ENCODE measurements around the gene SERPINA9.
"Not testable (repeated sequence)": the region's sequence is repeated elsewhere in the genome, so short reads cannot be mapped to it uniquely, and the experiment has no call there.

SERPINA9 gene

DNA sequence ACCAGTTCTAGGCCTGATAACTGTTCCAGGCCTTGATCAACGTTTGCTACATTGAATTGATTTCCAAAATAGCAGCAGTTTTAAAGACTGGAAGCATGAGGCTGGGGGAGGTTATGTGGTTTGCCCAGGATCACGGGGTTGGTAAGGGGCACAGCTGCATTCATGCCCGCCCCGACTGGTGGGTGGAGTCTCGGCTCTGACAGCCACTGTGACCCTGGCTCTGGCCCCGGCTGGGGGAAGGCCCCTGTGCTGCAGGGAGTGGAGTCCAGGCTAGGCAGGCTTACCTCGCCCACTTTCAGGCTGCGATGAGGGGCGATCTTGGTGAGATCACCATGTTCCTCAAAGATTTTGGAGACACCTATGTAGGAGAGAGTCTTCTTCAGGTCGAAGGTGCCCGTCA lies 13.3 kb upstream of the SERPINA9 start:
- no peak for DNase-seq (ENCODE audit: low read depth in 2 of 2, low spot score in 1 of 2)

DNA sequence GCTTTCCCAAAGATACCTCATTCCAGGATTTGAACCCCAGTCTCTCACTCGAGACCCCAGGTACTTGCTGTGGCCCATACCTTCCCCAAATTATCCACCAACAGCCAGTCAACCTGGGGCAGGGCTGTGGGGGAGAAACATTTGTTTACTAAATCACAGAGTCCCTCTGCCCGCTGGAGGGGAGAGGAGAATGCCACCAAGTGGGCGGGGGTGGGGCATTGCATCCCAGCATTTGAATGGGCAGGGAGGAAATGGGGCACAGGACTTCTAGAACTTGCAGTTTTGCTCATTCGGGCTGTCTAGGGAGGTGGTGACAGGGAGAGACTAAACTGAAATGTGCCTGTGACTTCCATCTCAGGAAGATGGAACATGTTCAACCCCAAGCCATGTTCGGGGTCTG lies 10.9 kb upstream of the SERPINA9 start:
- DNase-seq (ENCODE audit: low read depth in 2 of 2, low spot score in 1 of 2) = no peak

DNA sequence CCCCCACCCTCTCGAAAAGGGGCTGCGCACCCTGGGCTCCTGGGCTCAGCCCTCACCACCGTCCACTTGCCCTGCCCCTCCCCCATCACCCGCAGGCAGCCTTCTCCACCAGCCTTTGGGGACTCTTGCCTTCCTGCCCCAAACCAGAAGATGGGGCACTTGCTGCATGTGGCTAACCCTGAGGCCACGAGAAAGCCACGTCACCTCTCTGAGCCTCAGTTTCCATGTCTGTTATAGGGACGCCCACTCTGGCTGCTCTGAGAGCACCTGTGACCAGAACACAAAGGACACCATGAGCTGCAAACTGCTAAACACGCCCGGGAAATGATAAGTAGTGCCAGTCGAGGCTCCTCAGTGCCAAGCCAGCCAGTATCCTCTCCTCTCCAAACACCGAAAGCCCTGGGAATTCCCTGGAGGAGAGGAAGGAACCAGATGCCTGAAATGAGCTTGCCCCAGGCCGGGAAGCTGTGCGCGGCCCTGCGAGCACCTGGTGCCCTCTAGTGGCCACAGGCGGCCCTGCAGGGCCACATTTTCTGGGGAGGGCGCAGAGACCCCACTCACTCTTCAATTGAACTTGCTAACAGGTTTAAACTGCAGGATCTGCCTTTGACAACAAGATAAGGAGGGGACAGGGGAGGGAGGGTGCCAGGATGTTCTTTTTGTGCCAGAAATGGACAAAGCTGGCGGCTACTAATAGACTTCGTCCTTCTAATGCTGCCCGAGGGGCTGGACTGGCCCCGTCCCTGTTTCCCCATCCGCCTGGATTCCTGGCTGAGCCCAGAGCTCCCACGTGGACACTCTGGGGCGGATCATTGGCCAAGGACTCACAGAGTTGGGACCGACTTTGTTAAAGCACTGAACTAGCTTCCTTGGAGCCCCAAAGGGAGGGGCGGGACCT lies 10.2 kb upstream of the SERPINA9 start:
- DNase-seq (ENCODE audit: low read depth in 2 of 2, low spot score in 1 of 2) = no peak

DNA sequence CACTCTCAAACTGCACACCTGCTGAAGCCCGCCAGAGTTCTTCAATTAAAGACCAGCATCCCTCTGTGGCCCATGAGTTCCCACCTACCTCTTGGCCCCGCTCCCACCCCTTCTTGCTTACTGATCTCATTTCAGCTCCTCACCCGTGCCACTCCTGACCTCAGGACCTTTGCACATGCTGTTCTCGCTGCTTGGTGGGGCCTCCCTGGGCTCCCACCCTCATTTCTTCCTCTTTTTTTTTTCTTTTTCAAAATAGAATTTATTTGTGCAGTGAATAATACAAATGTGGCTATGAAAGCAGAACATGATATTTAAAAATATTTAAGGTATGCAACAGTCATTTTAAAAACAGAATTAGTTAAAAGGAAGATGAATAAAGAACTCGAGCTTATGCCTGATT lies 8.5 kb upstream of the SERPINA9 start:
- no peak for DNase-seq (ENCODE audit: low read depth in 2 of 2, low spot score in 1 of 2)

DNA sequence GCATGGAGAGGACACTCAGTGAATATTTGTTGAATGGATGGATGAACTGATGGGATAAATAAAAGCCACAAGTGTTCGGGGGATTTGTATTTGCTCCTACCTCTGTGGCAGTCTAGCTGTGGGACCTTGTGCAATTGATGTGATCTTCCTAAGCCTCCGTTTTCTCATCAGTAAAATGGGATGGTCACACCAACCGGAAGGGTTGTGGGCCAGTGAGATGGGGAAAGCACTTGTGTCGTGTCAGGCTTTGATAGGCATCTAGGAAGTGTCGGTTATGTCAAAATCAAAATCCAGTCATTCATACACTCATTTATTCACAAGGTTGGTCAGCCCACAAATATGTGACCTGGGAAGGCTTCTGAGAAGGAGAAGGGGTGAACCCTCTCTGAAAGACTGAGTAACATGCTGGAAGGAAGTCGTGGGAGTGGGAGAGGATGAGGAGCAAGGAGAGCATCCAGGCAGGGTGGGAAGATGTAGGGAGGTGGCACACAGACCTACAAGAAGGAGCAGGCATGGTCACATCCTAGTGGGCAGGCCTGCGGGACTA lies 7.8 kb upstream of the SERPINA9 start:
- no peak for DNase-seq (ENCODE audit: low read depth in 2 of 2, low spot score in 1 of 2)

DNA sequence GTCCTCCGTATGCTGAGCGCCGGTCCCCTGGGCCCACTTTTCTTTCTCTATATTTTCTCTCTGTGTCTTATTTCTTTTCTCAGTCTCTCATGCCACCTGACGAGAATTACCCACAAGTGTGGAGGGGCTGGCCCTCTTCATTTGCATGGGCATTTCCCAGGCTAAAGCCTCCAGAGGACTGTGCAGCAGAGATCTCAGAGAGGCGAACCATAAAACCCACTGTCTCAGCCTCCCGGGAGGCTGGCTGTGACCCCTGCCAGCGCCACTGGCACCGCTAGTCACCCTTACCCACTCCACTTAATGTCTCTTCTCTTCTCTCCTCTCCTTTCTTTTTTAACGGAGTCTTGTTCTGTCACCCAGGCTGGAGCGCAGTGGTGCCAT lies 7.1 kb upstream of the SERPINA9 start:
- no peak for DNase-seq (ENCODE audit: low read depth in 2 of 2, low spot score in 1 of 2)

DNA sequence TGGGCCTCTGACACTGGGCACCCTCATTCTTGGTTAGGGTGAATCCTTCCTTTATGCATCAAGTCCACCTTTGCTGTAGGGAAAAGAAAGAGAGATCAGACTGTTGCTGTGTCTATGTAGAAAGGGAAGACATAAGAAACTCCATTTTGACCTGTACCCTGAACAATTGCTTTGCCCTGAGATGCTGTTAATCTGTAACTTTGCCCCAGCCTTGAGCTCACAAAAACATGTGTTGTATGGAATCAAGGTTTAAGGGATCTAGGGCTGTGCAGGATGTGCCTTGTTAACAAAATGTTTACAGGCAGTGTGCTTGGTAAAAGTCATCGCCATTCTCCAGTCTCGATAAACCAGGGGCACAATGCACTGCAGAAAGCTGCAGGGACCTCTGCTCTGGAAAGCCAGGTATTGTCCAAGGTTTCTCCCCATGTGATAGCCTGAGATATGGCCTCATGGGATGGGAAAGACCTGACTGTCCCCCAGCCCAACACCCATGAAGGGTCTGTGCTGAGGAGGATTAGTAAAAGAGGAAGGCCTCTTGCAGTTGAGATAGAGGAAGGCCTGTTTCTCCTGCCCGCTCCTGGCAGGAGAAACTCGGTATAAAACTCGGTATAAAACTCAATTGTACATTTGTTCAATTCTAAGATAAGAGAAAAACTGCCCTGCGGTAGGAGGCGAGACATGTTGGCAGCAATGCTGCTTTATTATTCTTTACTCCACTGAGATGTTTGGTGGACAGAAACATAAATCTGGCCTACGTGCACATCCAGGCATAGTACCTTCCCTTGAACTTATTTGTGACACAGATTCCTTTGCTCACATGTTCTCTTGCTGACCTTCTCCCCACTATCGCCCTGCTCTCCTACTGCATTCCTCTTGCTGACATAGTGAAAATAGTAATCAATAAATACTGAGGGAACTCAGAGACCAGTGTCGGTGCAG lies 6.4 kb upstream of the SERPINA9 start:
- DNase-seq (ENCODE audit: low read depth in 2 of 2, low spot score in 1 of 2) = not testable (repeated sequence)

DNA sequence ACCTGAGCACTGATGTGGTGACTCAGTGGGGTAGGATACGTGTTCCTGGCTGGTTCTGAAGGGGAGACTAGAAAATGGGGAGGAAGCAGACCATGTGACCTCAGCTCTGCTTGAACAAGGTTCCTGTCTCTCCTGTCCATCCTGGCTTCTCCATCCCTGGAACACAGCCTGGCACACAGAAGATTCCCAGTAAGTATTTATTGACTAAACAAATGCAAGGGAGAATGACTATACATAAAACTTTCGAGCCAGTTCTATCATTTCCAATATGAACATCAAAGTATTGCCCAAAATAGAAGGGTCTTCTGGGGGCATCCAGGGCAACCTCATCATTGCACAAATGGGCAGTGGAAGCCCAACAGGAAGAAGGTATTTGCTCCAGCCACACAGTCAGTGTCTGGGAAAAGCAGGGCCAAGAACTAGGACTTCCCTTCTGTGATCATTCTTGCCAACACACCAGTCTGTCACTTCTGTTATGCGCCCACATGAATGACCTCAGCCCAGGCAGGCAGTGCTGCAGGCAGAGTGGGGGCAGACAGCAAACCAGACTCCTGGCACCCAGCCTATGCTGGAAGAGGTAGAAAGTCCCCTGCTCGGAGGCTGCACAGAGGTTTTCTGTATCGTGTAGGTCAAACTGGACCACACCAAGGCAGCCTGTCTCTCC lies 5.6 kb upstream of the SERPINA9 start:
- no peak for DNase-seq (ENCODE audit: low read depth in 2 of 2, low spot score in 1 of 2)

DNA sequence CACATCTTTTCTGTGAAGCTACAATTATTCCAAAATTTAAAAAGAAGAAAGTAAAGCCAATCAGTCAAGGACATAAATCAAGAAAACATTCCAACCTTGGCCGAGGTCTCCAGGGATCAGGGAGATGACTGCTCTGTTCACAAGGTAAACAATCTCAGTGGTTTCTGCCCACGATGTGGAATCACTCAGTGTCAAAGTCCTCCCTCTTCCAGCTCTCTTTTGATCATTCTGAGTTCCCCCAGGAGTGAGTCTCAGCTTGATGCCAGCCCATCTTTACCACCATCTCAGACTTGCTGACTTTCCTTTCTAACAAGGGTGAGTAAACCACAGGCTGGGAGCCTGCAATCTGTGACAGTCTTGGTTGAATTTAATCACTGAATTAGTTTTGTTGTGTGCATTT lies 4.8 kb upstream of the SERPINA9 start:
- no peak for DNase-seq (ENCODE audit: low read depth in 2 of 2, low spot score in 1 of 2)

DNA sequence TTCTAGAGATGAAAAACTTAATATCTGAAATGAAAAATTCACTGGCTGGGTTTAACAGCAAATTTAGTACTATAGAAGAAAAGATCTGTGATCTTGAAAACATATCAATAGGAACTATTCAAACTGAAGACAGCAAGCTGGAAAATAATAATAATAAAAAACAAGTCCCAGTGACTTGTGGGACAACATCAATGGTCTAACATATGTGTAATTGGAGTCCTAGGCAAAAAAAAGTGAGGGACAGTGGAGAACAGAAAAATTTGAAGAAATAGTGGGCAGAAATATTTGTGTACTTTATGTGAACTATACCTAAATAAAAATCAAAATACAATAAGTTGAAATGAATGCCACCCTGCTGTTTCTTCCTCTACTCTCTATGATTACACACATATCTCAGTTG lies 2.4 kb upstream of the SERPINA9 start:
- no peak for DNase-seq (ENCODE audit: low read depth in 2 of 2, low spot score in 1 of 2)

DNA sequence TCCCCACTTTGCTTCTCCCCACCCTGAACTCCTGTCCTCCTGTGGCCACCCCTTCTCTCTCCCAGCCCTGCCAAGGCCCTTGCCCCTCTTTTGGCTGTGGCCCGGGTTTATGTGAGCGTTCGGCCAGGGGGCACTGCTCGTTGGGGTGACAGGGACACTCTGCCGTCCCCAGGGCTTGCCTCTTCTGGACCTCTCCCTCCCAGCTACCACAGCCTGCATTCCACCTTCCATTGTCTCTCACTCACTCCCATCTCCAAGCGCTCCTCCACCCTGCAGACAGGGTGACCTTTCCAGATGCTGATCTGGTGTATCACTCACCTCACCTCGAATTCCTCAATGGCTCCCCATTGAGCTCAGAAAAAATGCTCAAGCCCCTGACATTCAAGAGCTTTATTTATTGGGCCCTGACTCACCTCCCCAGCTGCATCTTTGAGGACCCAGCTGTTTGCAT lies 1.4 kb downstream of the SERPINA9 start:
- DNase-seq (ENCODE audit: low read depth in 2 of 2, low spot score in 1 of 2) = no peak

DNA sequence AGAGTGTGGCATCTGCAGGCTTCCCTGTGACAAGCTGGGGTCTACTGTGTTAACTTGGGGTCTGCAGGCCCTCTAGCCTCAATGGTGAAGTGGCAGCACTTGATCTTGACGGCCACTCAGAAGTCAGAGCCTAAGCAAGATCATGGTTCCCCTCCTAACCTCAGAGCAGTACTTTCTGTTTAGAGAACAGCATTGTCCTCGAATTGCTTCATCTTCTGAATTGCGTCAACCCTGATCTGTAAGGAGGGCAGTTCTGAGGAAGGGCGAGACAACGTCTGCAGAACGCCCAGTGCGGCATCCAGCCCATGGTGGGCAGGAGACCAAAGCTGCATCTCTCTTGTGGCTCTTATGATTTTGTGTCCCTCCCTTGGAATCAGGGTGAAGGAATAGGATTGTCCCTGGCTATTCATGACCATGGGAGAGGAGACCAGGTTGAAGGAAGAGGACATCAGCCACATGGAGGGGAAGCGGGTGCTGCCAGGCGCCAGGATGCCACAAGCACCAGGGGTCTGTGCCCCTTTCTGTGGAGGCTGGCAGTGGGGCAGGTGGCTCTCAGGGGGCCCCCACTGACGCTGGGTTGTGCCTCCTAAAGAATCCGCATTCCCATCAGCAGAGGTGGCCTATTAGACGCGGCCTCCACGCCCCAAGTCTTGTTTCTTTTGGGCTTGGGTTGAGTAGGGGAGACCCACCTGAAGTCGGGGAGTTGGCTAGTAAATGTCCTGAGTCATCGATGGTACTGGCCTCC lies 2.2 kb downstream of the SERPINA9 start:
- no peak for DNase-seq (ENCODE audit: low read depth in 2 of 2, low spot score in 1 of 2)

DNA sequence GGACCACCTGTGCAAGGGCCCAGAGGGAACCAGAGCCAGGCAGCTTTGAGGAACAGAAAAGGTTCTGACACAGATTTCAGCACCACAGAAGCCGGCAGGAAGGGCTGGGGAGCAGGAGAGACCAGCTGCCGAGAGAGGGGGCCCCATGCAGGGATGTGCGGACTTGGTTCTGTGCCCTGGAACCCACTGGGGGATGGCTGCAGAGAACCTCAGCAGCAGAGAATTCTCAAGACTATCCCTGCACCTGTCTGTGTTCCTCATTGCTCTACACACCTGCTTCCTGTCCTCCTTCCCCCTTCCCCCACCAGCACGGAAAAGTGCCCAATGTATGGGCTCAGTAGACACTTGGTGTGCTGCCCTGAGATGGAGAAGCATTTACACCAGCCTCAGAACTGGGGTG lies 3.2 kb downstream of the SERPINA9 start:
- no peak for DNase-seq (ENCODE audit: low read depth in 2 of 2, low spot score in 1 of 2)

DNA sequence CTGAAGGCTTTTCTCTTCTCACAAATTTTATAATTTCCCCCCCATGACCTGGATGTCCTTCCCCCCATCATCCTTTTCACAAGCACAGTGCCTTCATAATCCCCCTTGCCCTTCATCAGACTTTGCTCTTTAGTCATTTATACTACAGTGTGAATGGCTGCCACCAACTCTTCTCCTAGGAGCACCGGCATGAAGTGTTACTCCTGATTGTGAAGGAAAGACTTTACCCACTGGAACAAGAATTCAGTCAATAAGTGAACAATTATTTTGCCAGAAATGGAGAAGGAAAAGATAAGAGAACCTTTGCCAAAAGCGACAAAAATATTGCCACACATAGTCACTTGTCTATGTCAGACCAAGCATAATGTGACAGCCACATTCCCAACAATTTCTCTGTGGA lies 5.0 kb downstream of the SERPINA9 start:
- no peak for DNase-seq (ENCODE audit: low read depth in 2 of 2, low spot score in 1 of 2)

DNA sequence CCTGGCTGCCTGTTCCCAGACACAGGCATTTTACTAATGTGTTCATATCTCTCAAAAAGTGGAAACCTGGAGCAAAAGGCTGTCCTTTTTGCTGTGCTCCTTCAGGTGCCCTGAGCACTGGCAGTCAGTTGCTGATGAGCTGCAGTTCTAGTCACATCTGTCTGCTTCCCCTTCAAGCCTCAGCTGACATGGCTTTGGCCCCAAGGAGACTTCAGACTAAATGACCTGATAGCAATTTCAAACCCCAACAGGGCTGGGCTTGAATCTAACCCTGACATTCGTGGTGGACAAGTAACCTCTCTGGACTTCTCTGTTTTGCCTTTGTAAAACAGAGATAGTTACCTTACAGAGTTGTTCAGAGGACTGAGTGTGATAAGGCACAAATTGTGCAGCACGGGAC lies 5.7 kb downstream of the SERPINA9 start:
- no peak for DNase-seq (ENCODE audit: low read depth in 2 of 2, low spot score in 1 of 2)

DNA sequence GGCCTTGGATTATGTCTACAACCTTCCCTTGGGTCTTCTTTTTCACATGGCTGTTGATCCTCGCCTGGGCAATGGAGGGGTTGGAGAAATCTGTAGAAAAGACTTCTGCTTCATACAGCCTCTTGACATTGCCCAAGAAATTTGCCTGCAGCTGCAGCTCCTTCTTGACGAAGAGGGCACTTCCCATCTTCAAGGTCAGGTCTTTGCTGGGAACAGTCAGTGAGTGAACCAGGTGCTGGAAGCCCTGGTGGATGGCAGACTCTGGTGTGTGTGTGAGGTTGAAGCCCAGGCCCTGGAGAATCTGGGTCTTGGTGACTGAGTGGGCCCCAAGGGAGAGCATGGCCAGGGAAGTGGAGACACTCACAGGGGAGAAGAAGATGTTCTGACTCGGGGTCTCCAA lies 6.7 kb downstream of the SERPINA9 start:
- no peak for DNase-seq (ENCODE audit: low read depth in 2 of 2, low spot score in 1 of 2)

DNA sequence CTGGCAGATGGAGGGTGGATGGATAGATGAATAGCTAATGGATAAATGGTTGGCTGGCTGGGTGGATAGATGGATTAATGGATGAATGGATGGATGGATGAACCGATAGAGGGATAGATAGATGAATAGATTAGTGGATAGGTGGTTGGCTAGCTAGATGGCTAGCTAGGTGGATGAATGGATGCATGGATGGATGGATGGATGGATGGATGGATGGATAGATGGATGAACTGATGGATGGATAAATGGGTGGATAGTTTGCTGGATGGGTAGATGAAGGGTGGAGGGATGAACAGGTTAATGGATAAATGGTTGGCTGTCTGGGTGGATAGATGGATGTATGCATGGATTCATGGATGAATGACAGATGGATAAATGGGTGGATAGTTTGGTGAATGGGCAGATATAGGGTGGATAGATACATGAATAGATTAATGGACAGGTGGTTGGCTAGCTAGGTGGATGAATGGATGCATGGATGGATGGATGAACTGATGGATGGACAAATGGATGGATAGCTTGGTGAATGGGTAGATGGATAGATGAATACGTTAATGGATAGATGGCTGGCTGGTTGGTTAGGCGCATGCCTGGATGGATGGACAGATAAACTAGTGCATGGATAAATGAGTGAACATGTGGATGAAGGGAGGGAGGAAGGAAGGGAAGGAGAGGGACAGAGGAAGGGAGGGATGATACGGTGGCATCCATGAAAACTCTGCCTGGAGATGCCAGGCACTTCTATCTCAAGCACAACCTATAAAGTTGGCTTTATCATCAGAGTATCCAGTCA lies 8.1 kb downstream of the SERPINA9 start:
- DNase-seq (ENCODE audit: low read depth in 2 of 2, low spot score in 1 of 2) = no peak

DNA sequence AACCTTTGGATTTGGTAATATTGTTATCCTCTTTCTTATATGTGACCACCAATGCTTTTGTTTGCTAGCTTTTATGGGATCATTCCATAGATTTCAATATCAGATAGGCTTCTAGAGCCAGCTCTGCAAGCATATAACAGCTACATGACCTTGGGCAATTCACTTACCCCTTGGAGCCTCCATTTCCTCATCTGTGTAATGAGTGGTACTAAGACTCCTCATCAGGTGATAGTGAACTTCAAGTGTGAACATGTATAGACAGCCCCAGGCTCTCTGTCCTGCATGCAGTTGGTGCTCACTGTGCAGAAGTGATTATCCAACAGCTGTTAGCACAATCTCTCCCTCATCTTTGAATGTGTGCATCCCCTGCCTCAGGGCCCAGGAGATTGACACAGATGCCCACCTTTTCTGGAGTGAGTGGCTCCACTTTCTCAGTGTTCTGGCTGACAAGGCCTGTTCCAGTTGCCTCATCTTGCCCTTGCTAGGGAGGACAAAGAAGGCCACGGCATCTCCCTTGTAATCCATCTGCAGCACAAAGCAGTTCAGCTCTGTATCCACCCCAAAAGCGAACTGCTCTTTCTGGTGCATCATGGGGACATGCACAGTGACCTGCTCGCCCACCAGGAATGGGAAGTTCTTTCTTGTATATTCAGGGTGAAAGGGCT lies 9.2 kb downstream of the SERPINA9 start:
- DNase-seq (ENCODE audit: low read depth in 2 of 2, low spot score in 1 of 2) = no peak

DNA sequence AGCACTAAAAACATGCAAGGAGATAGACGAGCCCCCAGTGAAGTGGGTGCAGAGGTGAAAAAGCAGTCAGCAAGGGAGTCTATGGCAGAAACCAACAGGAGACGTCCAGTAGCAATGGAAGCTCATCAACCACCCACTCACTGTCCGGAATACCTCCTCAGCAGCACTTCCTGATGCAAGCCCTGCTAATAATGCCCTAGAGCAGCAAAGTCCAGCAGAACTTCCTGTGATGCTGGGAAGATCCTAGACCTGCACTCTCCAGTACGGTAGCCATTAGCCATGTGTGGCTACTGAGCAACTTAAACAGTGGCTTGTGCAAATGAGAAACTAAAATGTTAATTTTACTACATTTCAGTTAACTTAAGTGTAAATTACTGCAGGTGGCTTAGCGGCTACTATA lies 11.0 kb downstream of the SERPINA9 start:
- DNase-seq (ENCODE audit: low read depth in 2 of 2, low spot score in 1 of 2) = no peak
